ENCODE results near the gene GPX7. TPM values are rescaled to one million over a fixed set of nuclear protein-coding genes. Genes with fewer than 3 reads are reported as not detected.

Gene GPX7
- polyA plus RNA-seq, 1 donor = 150 TPM

GRCh38 chr1:52588027-52588426, 14.1 kb upstream of the GPX7 start:
- no peak for DNase-seq (ENCODE audit: low read depth)

GRCh38 chr1:52588535-52588934, 13.6 kb upstream of the GPX7 start:
- DNase-seq (ENCODE audit: low read depth) = no peak

GRCh38 chr1:52590266-52590665, 11.9 kb upstream of the GPX7 start:
- DNase-seq (ENCODE audit: low read depth) = no peak

- DNase-seq (ENCODE audit: low read depth) = no peak
Measured at GRCh38 chr1:52592637-52593323, 9.4 kb upstream of the GPX7 start.

GRCh38 chr1:52593495-52593894, 8.7 kb upstream of the GPX7 start:
- DNase-seq (ENCODE audit: low read depth) = no peak

- no peak for DNase-seq (ENCODE audit: low read depth)
Measured at GRCh38 chr1:52595061-52595460, 7.1 kb upstream of the GPX7 start.

GRCh38 chr1:52597912-52598311, 4.3 kb upstream of the GPX7 start:
- DNase-seq (ENCODE audit: low read depth) = no peak

- no peak for DNase-seq (ENCODE audit: low read depth)
Measured at GRCh38 chr1:52598729-52599128, 3.4 kb upstream of the GPX7 start.

- DNase-seq (ENCODE audit: low read depth) = no peak
Measured at GRCh38 chr1:52599236-52599635, 2.9 kb upstream of the GPX7 start.

- DNase-seq (ENCODE audit: low read depth) = no peak
Measured at GRCh38 chr1:52600533-52601179, 1.5 kb upstream of the GPX7 start.

GRCh38 chr1:52601519-52601918, 652 bp upstream of the GPX7 start:
- no peak for DNase-seq (ENCODE audit: low read depth)

- DNase-seq (ENCODE audit: low read depth) = no peak
Measured at GRCh38 chr1:52602856-52603600, 857 bp downstream of the GPX7 start.

- no peak for DNase-seq (ENCODE audit: low read depth)
Measured at GRCh38 chr1:52603630-52604029, 1.5 kb downstream of the GPX7 start.

- no peak for DNase-seq (ENCODE audit: low read depth)
Measured at GRCh38 chr1:52604063-52604770, 2.0 kb downstream of the GPX7 start.

- no peak for DNase-seq (ENCODE audit: low read depth)
Measured at GRCh38 chr1:52613636-52614373, 11.6 kb downstream of the GPX7 start.

GRCh38 chr1:52614671-52615070, 12.5 kb downstream of the GPX7 start:
- DNase-seq (ENCODE audit: low read depth) = no peak

GRCh38 chr1:52615489-52616042, 13.4 kb downstream of the GPX7 start:
- no peak for DNase-seq (ENCODE audit: low read depth)

GRCh38 chr1:52621950-52622349, 19.8 kb downstream of the GPX7 start:
- DNase-seq (ENCODE audit: low read depth) = no peak

GRCh38 chr1:52623812-52624211, 21.6 kb downstream of the GPX7 start:
- no peak for DNase-seq (ENCODE audit: low read depth)

GRCh38 chr1:52627028-52627427, 24.9 kb downstream of the GPX7 start:
- DNase-seq (ENCODE audit: low read depth) = no peak

- DNase-seq (ENCODE audit: low read depth) = no peak
Measured at GRCh38 chr1:52628614-52629324, 26.6 kb downstream of the GPX7 start.

Measured in forelimb muscle (tissue), 1 donor.